Measurements from ENCODE around the gene MRTFA. TPM values are rescaled to one million over a fixed set of nuclear protein-coding genes. Genes with fewer than 3 reads are reported as not detected.

The MRTFA gene
- total RNA-seq, 1 experiment from 2014 or later = 52.7 TPM

GRCh38 chr22:40634119-40634903 lies 2.2 kb downstream of the MRTFA start:
- no peaks in the 10 kb centered on the region for H3K9me3 Mint-ChIP-seq (ENCODE audit: unreplicated experiment)
- no peak for DNase-seq (ENCODE audit: unreplicated experiment)
- peaks cover 30% of the 10 kb centered on the region for H3K4me1 Mint-ChIP-seq (ENCODE audit: insufficient read depth, unreplicated experiment)
- no peaks in the 10 kb centered on the region for H3K36me3 Mint-ChIP-seq (ENCODE audit: insufficient read depth, unreplicated experiment)
- no TSS peak for BruUV-seq (replicated peaks)
- peak overlapping the region; percentile 88 for H3K4me3 Mint-ChIP-seq (ENCODE audit: unreplicated experiment)
- no peaks in the 10 kb centered on the region for H3K27me3 Mint-ChIP-seq (ENCODE audit: insufficient read depth, unreplicated experiment)
- POLR2A ChIA-PET = interaction anchor here (0.9 to 5.9 kb wide), 26 partner anchors 10 to 289 kb away, joined by 3 to 59 read pairs (median 8); no protein-coding TSS in a partner anchor
- CTCF ChIA-PET = interaction anchor here (0.6 to 1.7 kb wide), 8 partner anchors 10 to 195 kb away, joined by 3 to 8 read pairs (median 4); no protein-coding TSS in a partner anchor
- no peak for TF ChIP-seq CTCF (IDR thresholded peaks at IDR 0.05; ENCODE audit: unreplicated experiment)
- no peak overlapping the region for H3K27ac Mint-ChIP-seq (ENCODE audit: low read depth, unreplicated experiment)
- intact Hi-C loops (cut with micrococcal nuclease) = no loop called here

DNA sequence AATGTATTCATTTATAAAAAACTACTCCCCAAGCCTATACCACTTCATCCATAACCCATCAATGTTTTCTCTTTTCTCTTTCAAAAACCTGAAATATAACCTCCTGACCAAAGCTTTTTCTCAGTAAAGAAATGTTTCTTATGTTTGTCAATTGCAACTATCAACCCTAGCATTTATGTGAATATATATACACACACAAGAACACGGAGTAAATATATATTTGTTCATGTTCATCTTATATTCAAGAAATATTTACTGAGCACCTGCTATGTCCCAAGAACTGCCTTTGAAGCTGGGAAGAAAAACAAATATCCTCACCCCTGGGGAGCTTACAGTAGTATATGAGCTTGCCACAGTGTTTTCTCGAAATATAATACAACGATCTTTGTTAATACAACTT lies 3.5 kb downstream of the MRTFA start:
- ChIA-PET POLR2A (interaction anchor here (0.7 to 5.9 kb wide), 19 partner anchors 11 to 224 kb away, joined by 3 to 59 read pairs (median 8); partner anchors contain the start of genes ST13 and XPNPEP3), CTCF (interaction anchor here (0.6 to 1.7 kb wide), 9 partner anchors 12 to 196 kb away, joined by 3 to 8 read pairs (median 4); no protein-coding TSS in a partner anchor)
- DNase-seq (ENCODE audit: unreplicated experiment) = no peak
- intact Hi-C loops (cut with micrococcal nuclease) = no loop called here
- peaks cover 41% of the 10 kb centered on the region for H3K4me1 Mint-ChIP-seq (ENCODE audit: insufficient read depth, unreplicated experiment)
- no peak overlapping the region for H3K4me3 Mint-ChIP-seq (ENCODE audit: unreplicated experiment)
- H3K36me3 Mint-ChIP-seq (ENCODE audit: insufficient read depth, unreplicated experiment) = no peaks in the 10 kb centered on the region
- TF ChIP-seq CTCF (IDR thresholded peaks at IDR 0.05; ENCODE audit: unreplicated experiment) = no peak
- peak overlapping the region; percentile 59 for H3K27ac Mint-ChIP-seq (ENCODE audit: low read depth, unreplicated experiment)
- no peaks in the 10 kb centered on the region for H3K27me3 Mint-ChIP-seq (ENCODE audit: insufficient read depth, unreplicated experiment)
- BruUV-seq (replicated peaks) = no TSS peak
- no peaks in the 10 kb centered on the region for H3K9me3 Mint-ChIP-seq (ENCODE audit: unreplicated experiment)

DNA sequence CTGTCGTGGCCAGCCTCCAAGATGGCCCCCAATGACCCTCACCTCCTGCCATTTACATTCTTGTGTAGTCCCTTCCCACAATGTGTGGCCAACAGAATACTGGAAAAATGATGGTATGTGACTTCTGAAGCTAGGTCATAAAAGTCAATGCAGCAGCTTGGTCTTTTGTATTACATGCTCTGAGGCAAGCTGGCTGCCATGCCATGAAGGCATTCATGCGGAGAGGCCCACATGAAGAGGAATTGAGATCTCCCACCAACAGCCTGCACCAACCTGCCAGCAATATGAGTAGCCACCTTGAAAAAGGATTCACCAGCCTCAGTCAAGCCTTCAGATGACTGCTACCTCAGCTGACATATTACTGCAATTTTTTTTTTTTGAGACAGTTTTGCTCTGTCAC lies 4.6 kb downstream of the MRTFA start:
- Mint-ChIP-seq H3K4me1 (ENCODE audit: insufficient read depth, unreplicated experiment) (peaks cover 46% of the 10 kb centered on the region), H3K36me3 (ENCODE audit: insufficient read depth, unreplicated experiment) (no peaks in the 10 kb centered on the region), H3K27ac (ENCODE audit: low read depth, unreplicated experiment) (peak overlapping the region; percentile 21), H3K27me3 (ENCODE audit: insufficient read depth, unreplicated experiment) (no peaks in the 10 kb centered on the region), H3K9me3 (ENCODE audit: unreplicated experiment) (no peaks in the 10 kb centered on the region), H3K4me3 (ENCODE audit: unreplicated experiment) (no peak overlapping the region)
- CTCF ChIA-PET = no interaction called here
- no peak for TF ChIP-seq CTCF (IDR thresholded peaks at IDR 0.05; ENCODE audit: unreplicated experiment)
- POLR2A ChIA-PET = interaction anchor here (1.4 to 2.4 kb wide), 2 partner anchors 98 to 105 kb away, joined by 4 to 9 read pairs; no protein-coding TSS in a partner anchor
- BruUV-seq (replicated peaks) = no TSS peak
- no peak for DNase-seq (ENCODE audit: unreplicated experiment)
- intact Hi-C loops (cut with micrococcal nuclease) = no loop called here

GRCh38 chr22:40628354-40629042 lies 8.0 kb downstream of the MRTFA start:
- peak overlapping the region; percentile 65 for H3K27ac Mint-ChIP-seq (ENCODE audit: low read depth, unreplicated experiment)
- H3K9me3 Mint-ChIP-seq (ENCODE audit: unreplicated experiment) = no peaks in the 10 kb centered on the region
- H3K4me1 Mint-ChIP-seq (ENCODE audit: insufficient read depth, unreplicated experiment) = peaks cover 39% of the 10 kb centered on the region
- H3K36me3 Mint-ChIP-seq (ENCODE audit: insufficient read depth, unreplicated experiment) = no peaks in the 10 kb centered on the region
- no peaks in the 10 kb centered on the region for H3K27me3 Mint-ChIP-seq (ENCODE audit: insufficient read depth, unreplicated experiment)
- DNase-seq (ENCODE audit: unreplicated experiment) = peak; percentile 68
- intact Hi-C loops (cut with micrococcal nuclease) = no loop called here
- CTCF ChIA-PET = interaction anchor here (0.9 to 1.4 kb wide), 2 partner anchors 140 to 192 kb away, joined by 3 to 4 read pairs; no protein-coding TSS in a partner anchor
- POLR2A ChIA-PET = interaction anchor here (0.6 to 3.2 kb wide), 22 partner anchors 8 to 229 kb away, joined by 3 to 32 read pairs (median 4); partner anchors contain the start of genes MRTFA and XPNPEP3
- peak overlapping the region; percentile 30 for H3K4me3 Mint-ChIP-seq (ENCODE audit: unreplicated experiment)
- no peak for TF ChIP-seq CTCF (IDR thresholded peaks at IDR 0.05; ENCODE audit: unreplicated experiment)
- BruUV-seq (replicated peaks) = no TSS peak
